CD4-positive, alpha-beta T cell (primary cell): ENCODE results near the gene TMEFF2. TPM values are rescaled to one million over a fixed set of nuclear protein-coding genes. Genes with fewer than 3 reads are reported as not detected.

Source experiments
- ATAC-seq: fragments of 200-7000 bp; cut with Tn5 transposase; one replicate; pipeline ENCODE4 v1.10.0; 2022; ENCODE audit warnings: mild to moderate bottlenecking; ENCODE audit not compliant: poor library complexity
- CTCF ChIA-PET: fragments of 350-600 bp; sonication (Branson Sonifier 250); formaldehyde crosslinking; loops from one replicate; lab custom pipeline; 2021; ENCODE audit warnings: antibody characterized with exemption, inconsistent platforms; lab: Charles Lee
- POLR2A ChIA-PET: fragments of 350-600 bp; sonication (Branson Sonifier 250); formaldehyde crosslinking; loops from one replicate; lab custom pipeline; 2021; ENCODE audit warnings: antibody characterized with exemption, inconsistent platforms; lab: Charles Lee
- DNase-seq, 14 experiments: peaks; one replicate each; pipeline ENCODE4 v3.0.0-alpha.2; 2013 to 2020; ENCODE audit warnings: mixed read lengths in 2 of 14
- H3K27ac ChIP-seq, 2 donors: one replicate each; pipeline versions ENCODE4 v1.5.1 to v1.7.0; 2013; ENCODE audit warnings: low read length in 2 of 2, low read depth in 1 of 2, mild to moderate bottlenecking in 1 of 2
- H3K27me3 ChIP-seq, 2 experiments: 1 replicate in 1 of 2; 2 replicates in 1 of 2; pipeline versions ENCODE4 v1.6.1 to v1.7.0; 2013; ENCODE audit warnings: low read length in 2 of 2, control low read depth in 1 of 2, mild to moderate bottlenecking in 1 of 2, moderate library complexity in 1 of 2; ENCODE audit not compliant: insufficient read depth in 2 of 2, control insufficient read depth in 1 of 2
- H3K36me3 ChIP-seq: one replicate; pipeline ENCODE4 v1.6.1; 2013; ENCODE audit warnings: low read length, control low read depth; ENCODE audit not compliant: insufficient read depth
- H3K4me1 ChIP-seq: one replicate; pipeline ENCODE4 v1.6.1; 2013; ENCODE audit warnings: low read length, control low read depth; ENCODE audit not compliant: insufficient read depth
- H3K4me3 ChIP-seq: one replicate; pipeline ENCODE4 v1.5.1; 2013; ENCODE audit warnings: mild to moderate bottlenecking, low read length, moderate library complexity
- H3K9me3 ChIP-seq, 2 experiments: 1 replicate in 1 of 2; 2 replicates in 1 of 2; pipeline versions ENCODE4 v1.6.1 to v1.7.0; 2013; ENCODE audit warnings: low read length in 2 of 2, mild to moderate bottlenecking in 2 of 2, control low read depth in 1 of 2, moderate library complexity in 1 of 2; ENCODE audit not compliant: control insufficient read depth in 1 of 2, insufficient read depth in 1 of 2
- H3K27ac Mint-ChIP-seq: one replicate; pipeline ENCODE4 v1.8.0; 2020; ENCODE audit warnings: mixed read lengths
- H3K27me3 Mint-ChIP-seq: one replicate; pipeline ENCODE4 v1.8.0; 2021; ENCODE audit warnings: mixed read lengths
- H3K36me3 Mint-ChIP-seq: one replicate; pipeline ENCODE4 v1.8.0; 2021; ENCODE audit warnings: low read depth, mixed read lengths
- H3K4me1 Mint-ChIP-seq: one replicate; pipeline ENCODE4 v1.8.0; 2021; ENCODE audit warnings: low read depth, mixed read lengths
- H3K4me3 Mint-ChIP-seq: one replicate; pipeline ENCODE4 v1.8.0; 2020; ENCODE audit warnings: mild to moderate bottlenecking, mixed read lengths
- H3K9me3 Mint-ChIP-seq: one replicate; pipeline ENCODE4 v1.8.0; 2020; ENCODE audit warnings: mixed read lengths
- intact Hi-C, 2 experiments: fragments of 100-400 bp; cut with DNase I in 1 of 2; cut with micrococcal nuclease in 1 of 2; formaldehyde crosslinking; loops; one replicate each; pipeline versions ENCODE4 v1.15.1 to v1.9.0; 2023 to 2025; cut with DNase I, micrococcal nuclease
- total RNA-seq, 174 experiments: library from RNA in 2 of 174; stranded (reverse) in 2 of 174; gene quantifications; one replicate each; pipeline ENCODE4 v1.2.3 and lab custom pipeline; 2021 to 2026
- TF ChIP-seq, protein P1 (sequence below): fragments of 200-600 bp; IDR thresholded peaks from one replicate; pipeline ENCODE4 v1.8.0; 2022; ENCODE audit warnings: antibody characterized with exemption, mild to moderate bottlenecking

Gene TMEFF2
- total RNA-seq, 2 experiments from 2014 or later = not detected

DNA sequence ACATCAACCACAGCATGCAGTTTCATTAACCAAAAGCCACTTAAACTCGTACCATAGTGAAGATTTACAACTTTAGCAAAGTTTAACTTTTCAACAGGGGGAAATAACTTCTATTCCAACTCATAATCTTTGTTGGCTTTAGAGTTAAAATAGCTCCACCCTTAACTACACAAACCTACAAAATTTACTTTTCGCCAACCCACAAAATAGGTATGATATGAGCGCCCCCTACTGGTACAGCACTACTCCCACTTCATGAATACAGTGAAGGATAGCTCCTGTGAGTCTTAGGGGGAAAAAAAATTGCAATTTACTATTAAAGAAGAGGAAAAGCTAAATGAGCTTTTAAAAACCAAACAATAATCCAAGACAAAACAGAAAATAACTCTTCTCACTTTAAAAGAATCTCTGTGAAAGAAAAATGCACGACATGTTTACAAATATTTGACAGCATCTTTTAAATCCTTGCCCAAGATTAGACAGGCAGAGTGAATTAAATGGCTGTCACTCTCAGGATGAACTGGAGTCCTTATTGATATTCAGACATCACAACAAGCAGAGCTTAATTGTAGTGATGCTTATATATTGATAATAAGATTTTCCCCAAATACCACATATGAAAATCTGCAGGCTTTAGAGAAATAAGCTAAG is 32.2 kb downstream of the TMEFF2 start:
- Mint-ChIP-seq H3K4me3 (no peak overlapping the region), H3K9me3 (no peaks in the 10 kb centered on the region), H3K4me1 (peaks cover 11% of the 10 kb centered on the region), H3K36me3 (no peaks in the 10 kb centered on the region), H3K27me3 (peaks cover 14% of the 10 kb centered on the region), H3K27ac (no peak overlapping the region)
- ChIA-PET POLR2A (interaction anchor here (0.6 to 2.2 kb wide), 4 partner anchors 485 to 717 kb away, joined by 3 to 12 read pairs (median 4); no protein-coding TSS in a partner anchor), CTCF (interaction anchor here (0.5 to 2.8 kb wide), 23 partner anchors 8 to 1006 kb away, joined by 3 to 38 read pairs (median 4); partner anchors contain the start of gene TMEFF2)
- Histone ChIP-seq H3K9me3 (no peaks in the 10 kb centered on the region), H3K4me1 (no peaks in the 10 kb centered on the region), H3K27ac (no peak overlapping the region), H3K4me3 (no peak overlapping the region), H3K27me3 (no peaks in the 10 kb centered on the region), H3K36me3 (no peaks in the 10 kb centered on the region)
- peak; percentile 58 for ATAC-seq
- TF ChIP-seq, protein P1, sequence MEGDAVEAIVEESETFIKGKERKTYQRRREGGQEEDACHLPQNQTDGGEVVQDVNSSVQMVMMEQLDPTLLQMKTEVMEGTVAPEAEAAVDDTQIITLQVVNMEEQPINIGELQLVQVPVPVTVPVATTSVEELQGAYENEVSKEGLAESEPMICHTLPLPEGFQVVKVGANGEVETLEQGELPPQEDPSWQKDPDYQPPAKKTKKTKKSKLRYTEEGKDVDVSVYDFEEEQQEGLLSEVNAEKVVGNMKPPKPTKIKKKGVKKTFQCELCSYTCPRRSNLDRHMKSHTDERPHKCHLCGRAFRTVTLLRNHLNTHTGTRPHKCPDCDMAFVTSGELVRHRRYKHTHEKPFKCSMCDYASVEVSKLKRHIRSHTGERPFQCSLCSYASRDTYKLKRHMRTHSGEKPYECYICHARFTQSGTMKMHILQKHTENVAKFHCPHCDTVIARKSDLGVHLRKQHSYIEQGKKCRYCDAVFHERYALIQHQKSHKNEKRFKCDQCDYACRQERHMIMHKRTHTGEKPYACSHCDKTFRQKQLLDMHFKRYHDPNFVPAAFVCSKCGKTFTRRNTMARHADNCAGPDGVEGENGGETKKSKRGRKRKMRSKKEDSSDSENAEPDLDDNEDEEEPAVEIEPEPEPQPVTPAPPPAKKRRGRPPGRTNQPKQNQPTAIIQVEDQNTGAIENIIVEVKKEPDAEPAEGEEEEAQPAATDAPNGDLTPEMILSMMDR = peak; percentile 92
- intact Hi-C loops = loop anchor here (1.0 to 5.0 kb wide), 7 partner anchors 472 to 997 kb away; no protein-coding TSS in a partner anchor
- DNase-seq = peak; percentile 10 to 82 (median 51)

DNA sequence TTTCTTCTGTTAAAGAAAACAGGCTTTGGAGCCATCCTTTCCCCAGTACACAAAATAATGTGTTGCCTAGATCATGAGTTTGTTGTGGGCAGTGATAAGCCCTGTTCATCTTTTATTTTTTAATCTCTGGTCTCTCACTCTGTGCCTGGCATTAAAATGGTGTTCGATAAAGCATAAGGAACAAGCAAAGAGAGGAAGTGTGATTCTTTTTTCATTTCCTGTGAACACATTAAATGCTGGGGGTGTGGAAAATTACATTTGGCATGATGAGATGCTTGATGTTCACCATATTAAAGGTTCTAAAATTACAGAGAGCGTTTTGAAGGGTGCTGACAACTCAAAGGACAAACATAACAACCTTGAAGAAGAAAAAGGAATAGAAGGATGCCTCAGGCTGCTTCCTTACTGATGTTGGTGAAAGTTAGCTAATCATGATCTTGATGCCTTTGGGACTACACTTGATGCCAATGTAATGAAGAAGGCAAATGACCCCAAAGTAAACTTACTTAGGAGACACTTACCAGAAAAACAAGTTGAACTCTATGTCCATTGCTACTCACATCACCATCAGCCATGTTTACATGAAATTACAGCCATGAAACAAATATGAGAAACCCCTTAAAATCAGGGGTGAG is 33.0 kb downstream of the TMEFF2 start:
- Mint-ChIP-seq H3K36me3 (no peaks in the 10 kb centered on the region), H3K4me3 (no peak overlapping the region), H3K27me3 (peaks cover 10% of the 10 kb centered on the region), H3K9me3 (no peaks in the 10 kb centered on the region), H3K27ac (no peak overlapping the region), H3K4me1 (peaks cover 11% of the 10 kb centered on the region)
- no peak for ATAC-seq
- Histone ChIP-seq H3K4me1 (no peaks in the 10 kb centered on the region), H3K36me3 (no peaks in the 10 kb centered on the region), H3K9me3 (no peaks in the 10 kb centered on the region), H3K27me3 (no peaks in the 10 kb centered on the region), H3K4me3 (no peak overlapping the region), H3K27ac (no peak overlapping the region)
- TF ChIP-seq, protein P1 = no peak
- intact Hi-C loops = loop anchor here (1.0 to 5.0 kb wide), 8 partner anchors 467 to 996 kb away; no protein-coding TSS in a partner anchor
- POLR2A ChIA-PET = interaction anchor here (1.1 to 2.2 kb wide), 3 partner anchors 484 to 607 kb away, joined by 3 to 12 read pairs (median 3); no protein-coding TSS in a partner anchor
- DNase-seq = peak in 1 of 14 experiments; percentile 6
- CTCF ChIA-PET = interaction anchor here (0.6 to 2.8 kb wide), 17 partner anchors 9 to 1006 kb away, joined by 3 to 38 read pairs (median 4); no protein-coding TSS in a partner anchor

DNA sequence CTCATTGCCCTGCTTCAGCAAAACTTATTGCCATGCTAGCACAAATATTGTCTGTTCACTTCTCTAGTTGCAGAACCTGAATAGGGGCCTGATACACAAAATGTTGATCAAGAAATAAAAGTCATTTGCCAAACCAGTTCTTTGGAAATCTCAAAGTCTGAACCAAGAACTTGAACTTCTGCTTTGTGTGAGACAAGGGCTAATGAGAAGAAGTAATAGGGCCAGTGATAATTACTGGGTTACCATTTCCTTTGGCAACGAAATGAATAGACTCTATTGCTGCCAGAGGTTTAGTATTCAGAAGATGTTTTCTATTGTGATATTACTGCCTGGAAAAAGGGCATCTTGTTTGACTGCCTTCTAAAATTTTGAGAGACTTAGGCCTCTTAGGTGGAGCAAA is 35.0 kb downstream of the TMEFF2 start:
- no peak overlapping the region for H3K4me3 ChIP-seq
- no peaks in the 10 kb centered on the region for H3K4me1 ChIP-seq
- H3K4me3 Mint-ChIP-seq = no peak overlapping the region
- no peaks in the 10 kb centered on the region for H3K36me3 Mint-ChIP-seq
- H3K27ac ChIP-seq = no peak overlapping the region
- no peak for DNase-seq
- no peak for ATAC-seq
- H3K27me3 Mint-ChIP-seq = no peaks in the 10 kb centered on the region
- peaks cover 11% of the 10 kb centered on the region for H3K4me1 Mint-ChIP-seq
- intact Hi-C loops = loop anchor here in 1 of 2 experiments (2.0 to 5.0 kb wide), 2 partner anchors 465 to 992 kb away; no protein-coding TSS in a partner anchor
- TF ChIP-seq, protein P1 = no peak
- no peaks in the 10 kb centered on the region for H3K27me3 ChIP-seq
- ChIA-PET POLR2A (no interaction called here), CTCF (no interaction called here)
- no peak overlapping the region for H3K27ac Mint-ChIP-seq
- no peaks in the 10 kb centered on the region for H3K36me3 ChIP-seq
- no peaks in the 10 kb centered on the region for H3K9me3 ChIP-seq
- H3K9me3 Mint-ChIP-seq = no peaks in the 10 kb centered on the region
